Measurements from ENCODE around the gene CDC27.

GRCh38 chr17:47213540-47213939 is 24.4 kb upstream of the CDC27 start:
- TF ChIP-seq CTCF (IDR thresholded peaks at IDR 0.05; ENCODE audit: borderline replicate concordance, extremely low read depth, low read length, poor library complexity, severe bottlenecking) = no peak
- no peak for TF ChIP-seq EZH2 (IDR thresholded peaks at IDR 0.05; ENCODE audit: borderline replicate concordance, low read depth, low read length, severe bottlenecking)
